Sigmoid colon (tissue), 4 donors: ENCODE measurements around the gene COQ10B.

ENCODE experiments used
- CTCF ChIP-seq, 4 experiments: fragments of 450-650 bp in 3 of 4; fragments of 200-600 bp in 1 of 4; IDR thresholded peaks; one replicate each; pipeline ENCODE4 v1.5.1; 2016 to 2019; ENCODE audit warnings: antibody characterized with exemption in 4 of 4, mild to moderate bottlenecking in 3 of 4, moderate library complexity in 2 of 4
- EP300 ChIP-seq, 4 donors: sonication (generic); formaldehyde crosslinking; IDR thresholded peaks; one replicate each; pipeline ENCODE4 v1.6.1; 2017; ENCODE audit warnings: antibody characterized with exemption in 4 of 4
- POLR2A ChIP-seq, 2 donors: fragments of 450-650 bp; IDR thresholded peaks; one replicate each; pipeline ENCODE4 v1.6.1; 2016; ENCODE audit warnings: antibody characterized with exemption in 2 of 2, mild to moderate bottlenecking in 2 of 2, moderate library complexity in 2 of 2
- POLR2AphosphoS5 ChIP-seq, 4 donors: sonication (generic); formaldehyde crosslinking; IDR thresholded peaks; one replicate each; pipeline ENCODE4 v1.6.1; 2017; ENCODE audit warnings: antibody characterized with exemption in 4 of 4

- TF ChIP-seq EP300 (IDR thresholded peaks at IDR 0.05) (no peak), CTCF (IDR thresholded peaks at IDR 0.05) (no peak), POLR2AphosphoS5 (IDR thresholded peaks at IDR 0.05) (no peak), POLR2A (IDR thresholded peaks at IDR 0.05) (no peak)
These were observed 32.8 kb downstream of the COQ10B start for GRCh38 chr2:197486175-197486574.
